AG09309 (cell line): ENCODE measurements around the gene AP5Z1.

ENCODE experiments used
- DNase-seq: peaks from one replicate; pipeline ENCODE4 v3.0.0-alpha.2; 2010; ENCODE audit warnings: low read depth
- H3K4me3 ChIP-seq: 2 replicates; pipeline ENCODE4 v1.5.1; 2011; ENCODE audit warnings: mild to moderate bottlenecking, low read depth, low read length, moderate library complexity; ENCODE audit not compliant: control insufficient read depth
- TF ChIP-seq, protein P1 (sequence below): IDR thresholded peaks from 2 replicates; pipeline ENCODE4 v1.5.1; 2011; ENCODE audit warnings: mild to moderate bottlenecking, low read depth, low read length, inconsistent platforms; ENCODE audit not compliant: insufficient read depth, control insufficient read depth; ENCODE audit errors: missing control alignments

The AP5Z1 gene

DNA sequence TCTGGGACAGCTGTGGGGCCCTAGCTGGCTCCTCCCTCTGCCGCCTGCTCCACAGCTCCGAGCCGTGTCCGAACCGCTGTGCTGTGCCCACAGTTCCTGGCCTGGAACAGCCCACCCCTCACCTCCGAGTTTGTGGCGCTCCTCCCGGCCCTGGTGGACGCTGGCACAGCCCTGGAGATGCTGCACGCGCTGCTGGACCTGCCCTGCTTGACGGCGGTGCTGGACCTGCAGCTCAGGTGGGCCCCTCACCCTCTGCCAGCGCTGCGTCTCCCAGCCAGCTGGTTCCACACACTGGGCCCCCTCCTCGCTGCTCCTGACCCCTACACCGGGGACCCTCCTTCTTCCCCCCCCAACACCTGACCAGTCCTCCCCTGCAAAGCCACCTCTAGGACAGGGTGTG, 12.1 kb downstream of the AP5Z1 start:
- TF ChIP-seq, protein P1, sequence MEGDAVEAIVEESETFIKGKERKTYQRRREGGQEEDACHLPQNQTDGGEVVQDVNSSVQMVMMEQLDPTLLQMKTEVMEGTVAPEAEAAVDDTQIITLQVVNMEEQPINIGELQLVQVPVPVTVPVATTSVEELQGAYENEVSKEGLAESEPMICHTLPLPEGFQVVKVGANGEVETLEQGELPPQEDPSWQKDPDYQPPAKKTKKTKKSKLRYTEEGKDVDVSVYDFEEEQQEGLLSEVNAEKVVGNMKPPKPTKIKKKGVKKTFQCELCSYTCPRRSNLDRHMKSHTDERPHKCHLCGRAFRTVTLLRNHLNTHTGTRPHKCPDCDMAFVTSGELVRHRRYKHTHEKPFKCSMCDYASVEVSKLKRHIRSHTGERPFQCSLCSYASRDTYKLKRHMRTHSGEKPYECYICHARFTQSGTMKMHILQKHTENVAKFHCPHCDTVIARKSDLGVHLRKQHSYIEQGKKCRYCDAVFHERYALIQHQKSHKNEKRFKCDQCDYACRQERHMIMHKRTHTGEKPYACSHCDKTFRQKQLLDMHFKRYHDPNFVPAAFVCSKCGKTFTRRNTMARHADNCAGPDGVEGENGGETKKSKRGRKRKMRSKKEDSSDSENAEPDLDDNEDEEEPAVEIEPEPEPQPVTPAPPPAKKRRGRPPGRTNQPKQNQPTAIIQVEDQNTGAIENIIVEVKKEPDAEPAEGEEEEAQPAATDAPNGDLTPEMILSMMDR, result no peak
- DNase-seq, result no peak
- no peak overlapping the region for H3K4me3 ChIP-seq

DNA sequence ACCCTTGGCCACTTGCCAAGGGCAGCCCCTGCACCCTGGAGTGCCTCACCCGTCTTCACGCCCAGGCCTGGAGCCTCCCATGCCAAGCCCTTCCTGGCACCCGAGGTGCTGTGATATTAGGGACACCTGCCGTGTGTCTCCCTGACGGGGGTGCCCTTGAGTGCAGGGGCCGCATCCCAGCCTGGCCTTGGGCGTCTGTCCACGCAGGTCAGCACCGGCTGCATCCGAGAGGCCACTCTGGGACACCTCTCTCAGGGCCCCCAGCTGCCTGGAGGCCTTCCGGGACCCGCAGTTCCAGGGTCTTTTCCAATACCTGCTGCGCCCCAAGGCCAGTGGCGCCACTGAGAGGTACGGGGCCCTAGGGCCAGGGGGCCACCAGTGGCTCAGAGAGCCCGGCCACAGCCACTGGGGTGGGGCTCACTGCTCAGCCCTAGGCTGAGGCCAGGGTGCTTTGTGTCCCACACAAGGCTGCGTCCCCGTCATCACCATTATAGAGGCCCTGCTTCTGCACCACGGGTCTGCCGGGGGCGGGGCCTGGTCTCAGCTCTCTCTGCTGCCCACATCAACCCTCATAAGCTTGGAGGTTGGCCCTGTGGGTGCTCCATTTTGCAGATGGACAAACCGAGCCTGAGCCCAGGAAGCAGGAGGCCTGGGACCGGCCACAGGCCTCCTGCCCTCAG, 12.7 kb downstream of the AP5Z1 start:
- TF ChIP-seq, protein P1, result no peak
- DNase-seq, result no peak

DNA sequence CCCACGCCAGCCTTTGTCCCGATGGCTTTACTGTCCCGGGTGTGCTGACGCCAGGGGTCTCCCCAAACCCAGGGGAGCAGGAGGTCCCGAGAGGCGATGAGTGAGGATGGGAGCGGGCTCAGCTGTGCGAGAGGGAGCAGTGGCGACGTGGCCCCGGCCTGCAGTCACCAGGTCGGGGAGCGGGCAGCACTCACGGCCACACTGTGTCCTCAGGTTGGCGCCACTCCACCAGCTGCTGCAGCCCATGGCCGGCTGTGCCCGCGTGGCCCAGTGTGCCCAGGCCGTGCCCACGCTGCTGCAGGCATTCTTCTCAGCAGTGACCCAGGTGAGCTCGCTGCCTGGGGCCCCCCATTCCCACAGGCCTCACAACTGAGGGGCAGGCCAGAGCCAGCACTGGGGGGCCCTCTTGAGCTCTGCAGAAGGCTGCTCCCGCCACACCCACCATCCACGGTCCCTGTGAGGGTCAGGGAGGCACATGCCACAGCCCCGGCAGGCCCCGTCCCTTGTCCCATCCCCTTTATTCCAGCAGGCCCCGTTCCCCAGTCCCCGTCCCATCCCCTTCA, 13.3 kb downstream of the AP5Z1 start:
- TF ChIP-seq, protein P1, result no peak
- DNase-seq, result no peak
- no peak overlapping the region for H3K4me3 ChIP-seq

More for the DNA sequence above, 12.7 kb downstream of the AP5Z1 start:
- H3K4me3 ChIP-seq, result no peak overlapping the region

DNA sequence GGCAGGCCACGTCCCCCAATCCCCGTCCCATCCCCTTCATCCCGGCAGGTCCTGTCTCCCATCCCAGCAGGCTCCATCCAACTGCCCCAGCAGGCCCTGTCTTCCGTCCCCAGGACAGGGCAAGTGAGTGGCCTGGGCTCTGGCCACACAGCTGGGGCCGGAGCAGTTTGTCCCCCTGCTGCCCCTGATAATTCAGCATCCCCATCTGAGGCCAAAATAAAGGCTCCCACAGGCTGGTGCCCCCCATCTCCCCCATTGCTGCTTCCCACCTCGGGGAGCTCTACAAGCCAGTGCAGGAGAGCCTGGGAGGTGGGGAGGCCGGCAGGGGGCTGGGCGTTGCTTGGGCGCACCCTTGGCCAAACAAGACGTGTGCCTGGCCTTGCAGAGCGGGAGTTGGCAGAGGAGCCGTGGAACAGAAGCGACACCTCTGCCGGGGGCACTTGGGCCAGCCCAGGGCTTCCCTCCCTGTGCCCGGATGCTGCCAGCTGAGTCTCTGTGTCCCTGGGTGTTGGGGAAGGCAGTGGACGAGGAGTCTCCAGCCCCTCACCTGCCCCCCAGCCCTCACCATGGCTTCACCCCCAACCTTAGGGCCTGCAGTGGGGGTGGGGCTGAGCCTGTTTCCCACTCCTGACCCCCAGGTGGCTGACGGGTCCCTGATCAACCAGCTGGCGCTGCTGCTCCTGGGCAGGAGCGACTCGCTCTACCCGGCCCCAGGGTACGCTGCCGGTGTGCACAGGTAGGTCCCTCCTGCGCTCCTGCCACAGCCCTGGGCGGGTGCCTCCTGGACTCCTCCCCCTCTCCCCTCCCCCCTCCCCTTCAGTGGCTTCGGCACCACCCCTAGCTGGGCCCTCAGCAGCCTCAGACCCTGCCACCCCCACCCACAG, 14.0 kb downstream of the AP5Z1 start:
- no peak overlapping the region for H3K4me3 ChIP-seq
- no peak for DNase-seq
- TF ChIP-seq, protein P1, result no peak

DNA sequence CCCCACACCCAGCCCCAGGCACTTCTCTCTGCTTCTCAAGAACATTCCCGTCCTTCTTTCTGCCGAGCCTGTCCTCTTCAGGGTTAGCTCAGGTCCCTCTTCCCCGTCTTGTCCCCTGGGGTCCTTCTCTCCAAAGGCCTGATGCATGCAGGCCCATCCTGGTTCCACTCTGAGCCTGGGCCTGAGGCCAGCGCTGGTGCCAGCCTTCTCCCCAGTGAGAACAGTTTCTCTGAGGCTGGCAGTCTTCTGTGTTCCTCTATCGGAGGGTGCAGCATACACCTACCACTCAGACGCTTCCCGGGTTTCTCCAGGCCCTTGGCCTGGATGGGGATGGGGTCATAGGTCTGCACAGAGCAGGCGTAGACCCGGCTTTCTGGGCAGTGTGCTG, 14.6 kb downstream of the AP5Z1 start:
- no peak overlapping the region for H3K4me3 ChIP-seq
- DNase-seq, result no peak
- TF ChIP-seq, protein P1, result no peak

DNA sequence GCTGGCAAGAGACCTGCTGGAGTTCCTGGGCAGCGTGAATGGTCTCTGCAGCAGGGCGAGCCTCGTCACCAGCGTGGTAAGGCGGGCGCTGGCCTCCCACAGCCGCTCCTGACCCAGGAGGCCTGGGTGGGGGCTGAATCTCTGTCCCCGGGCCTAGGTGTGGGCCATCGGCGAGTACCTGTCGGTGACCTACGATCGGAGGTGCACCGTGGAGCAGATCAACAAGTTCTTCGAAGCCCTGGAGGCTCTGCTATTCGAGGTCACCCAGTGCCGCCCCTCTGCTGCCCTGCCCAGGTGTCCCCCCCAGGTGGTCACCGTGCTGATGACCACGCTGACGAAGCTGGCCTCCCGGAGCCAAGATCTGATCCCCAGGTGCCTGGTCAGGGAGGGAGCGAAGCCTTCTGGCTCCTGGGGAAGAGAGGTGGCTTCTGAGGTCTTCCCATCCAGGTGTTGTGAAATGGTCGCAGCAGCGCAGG, 15.1 kb downstream of the AP5Z1 start:
- no peak overlapping the region for H3K4me3 ChIP-seq
- TF ChIP-seq, protein P1, result no peak
- no peak for DNase-seq
